HEK293 (cell line): ENCODE measurements around the gene MSRB1.

ENCODE experiments used
- CTCF ChIP-seq: fragments of 450-650 bp; formaldehyde crosslinking; IDR thresholded peaks from 2 replicates; pipeline ENCODE4 v1.5.1; 2016; ENCODE audit warnings: missing biosample characterization, missing genetic modification characterization
- PRDM1 ChIP-seq: fragments of 450-650 bp; formaldehyde crosslinking; IDR thresholded peaks from 2 replicates; pipeline ENCODE4; 2016; ENCODE audit warnings: missing biosample characterization, missing genetic modification characterization
- ZNF148 ChIP-seq: fragments of 450-650 bp; formaldehyde crosslinking; IDR thresholded peaks from 2 replicates; pipeline ENCODE4 v1.5.0; 2017; ENCODE audit warnings: missing biosample characterization, missing genetic modification characterization, borderline replicate concordance
- ZNF174 ChIP-seq: fragments of 450-650 bp; formaldehyde crosslinking; IDR thresholded peaks from 2 replicates; pipeline ENCODE4 v1.5.0; 2017; ENCODE audit warnings: missing biosample characterization, mild to moderate bottlenecking, missing genetic modification characterization
- ZNF239 ChIP-seq: fragments of 450-650 bp; formaldehyde crosslinking; IDR thresholded peaks from 2 replicates; pipeline ENCODE4 v1.5.1; 2016; ENCODE audit warnings: missing biosample characterization, missing genetic modification characterization
- ZNF391 ChIP-seq: fragments of 450-650 bp; formaldehyde crosslinking; IDR thresholded peaks from 2 replicates; pipeline ENCODE4 v1.5.1; 2016; ENCODE audit warnings: low read depth, missing biosample characterization, missing genetic modification characterization, borderline replicate concordance
- ZNF423 ChIP-seq: fragments of 450-650 bp; formaldehyde crosslinking; IDR thresholded peaks from 2 replicates; pipeline ENCODE4 v1.5.1; 2016; ENCODE audit warnings: missing biosample characterization, missing genetic modification characterization
- ZNF548 ChIP-seq: fragments of 450-650 bp; formaldehyde crosslinking; IDR thresholded peaks from 2 replicates; pipeline ENCODE4 v1.5.1; 2016; ENCODE audit warnings: missing biosample characterization, missing genetic modification characterization
- ZNF610 ChIP-seq: fragments of 450-650 bp; formaldehyde crosslinking; IDR thresholded peaks from 2 replicates; pipeline ENCODE4 v1.5.1; 2016; ENCODE audit warnings: missing biosample characterization, missing genetic modification characterization, borderline replicate concordance
- TF ChIP-seq, protein P1 (sequence below): fragments of 450-650 bp; IDR thresholded peaks from 2 replicates; pipeline ENCODE4 v1.5.1; 2018; ENCODE audit warnings: missing biosample characterization, mild to moderate bottlenecking, missing genetic modification characterization
- TF ChIP-seq, protein P2 (sequence below): fragments of 450-650 bp; formaldehyde crosslinking; IDR thresholded peaks from 2 replicates; pipeline ENCODE4 v1.5.1; 2016; ENCODE audit warnings: missing biosample characterization, missing genetic modification characterization, borderline replicate concordance

GRCh38 chr16:1968146-1968953 is 25.4 kb upstream of the MSRB1 start:
- TF ChIP-seq CTCF (tag by site-specific recombination): no peak
- TF ChIP-seq ZNF239: no peak
- TF ChIP-seq, protein P1, sequence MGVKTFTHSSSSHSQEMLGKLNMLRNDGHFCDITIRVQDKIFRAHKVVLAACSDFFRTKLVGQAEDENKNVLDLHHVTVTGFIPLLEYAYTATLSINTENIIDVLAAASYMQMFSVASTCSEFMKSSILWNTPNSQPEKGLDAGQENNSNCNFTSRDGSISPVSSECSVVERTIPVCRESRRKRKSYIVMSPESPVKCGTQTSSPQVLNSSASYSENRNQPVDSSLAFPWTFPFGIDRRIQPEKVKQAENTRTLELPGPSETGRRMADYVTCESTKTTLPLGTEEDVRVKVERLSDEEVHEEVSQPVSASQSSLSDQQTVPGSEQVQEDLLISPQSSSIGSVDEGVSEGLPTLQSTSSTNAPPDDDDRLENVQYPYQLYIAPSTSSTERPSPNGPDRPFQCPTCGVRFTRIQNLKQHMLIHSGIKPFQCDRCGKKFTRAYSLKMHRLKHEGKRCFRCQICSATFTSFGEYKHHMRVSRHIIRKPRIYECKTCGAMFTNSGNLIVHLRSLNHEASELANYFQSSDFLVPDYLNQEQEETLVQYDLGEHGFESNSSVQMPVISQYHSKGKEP (tag by site-specific recombination): no peak
- TF ChIP-seq ZNF548 (tag by site-specific recombination): no peak
- no peak for TF ChIP-seq ZNF391 (tag by site-specific recombination)
- TF ChIP-seq, protein P2, sequence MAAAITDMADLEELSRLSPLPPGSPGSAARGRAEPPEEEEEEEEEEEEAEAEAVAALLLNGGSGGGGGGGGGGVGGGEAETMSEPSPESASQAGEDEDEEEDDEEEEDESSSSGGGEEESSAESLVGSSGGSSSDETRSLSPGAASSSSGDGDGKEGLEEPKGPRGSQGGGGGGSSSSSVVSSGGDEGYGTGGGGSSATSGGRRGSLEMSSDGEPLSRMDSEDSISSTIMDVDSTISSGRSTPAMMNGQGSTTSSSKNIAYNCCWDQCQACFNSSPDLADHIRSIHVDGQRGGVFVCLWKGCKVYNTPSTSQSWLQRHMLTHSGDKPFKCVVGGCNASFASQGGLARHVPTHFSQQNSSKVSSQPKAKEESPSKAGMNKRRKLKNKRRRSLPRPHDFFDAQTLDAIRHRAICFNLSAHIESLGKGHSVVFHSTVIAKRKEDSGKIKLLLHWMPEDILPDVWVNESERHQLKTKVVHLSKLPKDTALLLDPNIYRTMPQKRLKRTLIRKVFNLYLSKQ: no peak
- TF ChIP-seq ZNF610 (tag by site-specific recombination): no peak
- no peak for TF ChIP-seq ZNF148 (tag by site-specific recombination)
- TF ChIP-seq ZNF423 (tag by site-specific recombination): no peak
- no peak for TF ChIP-seq PRDM1 (tag by site-specific recombination)
- TF ChIP-seq ZNF174 (tag by site-specific recombination): no peak
